K562 (cell line): ENCODE measurements around the gene DIP2C. TPM values are rescaled to one million over a fixed set of nuclear protein-coding genes. Genes with fewer than 3 reads are reported as not detected.

Experiments
- ATAC-seq: fragments of 200-7000 bp; cut with Tn5 transposase; 3 replicates; pipeline ENCODE4 v1.9.1; 2020; ENCODE audit warnings: moderate library complexity
- BruUV-seq: library from RNA; stranded (reverse); fragments of 400-500 nt; replicated peaks from 2 replicates; lab custom pipeline; 2021; lab: Mats Ljungman, UMichigan
- CTCF ChIA-PET: fragments of 300-600 bp; formaldehyde crosslinking; extraction: SDS; loops from one replicate; lab custom pipeline; 2021; ENCODE audit warnings: low intra/inter-chr PET ratio; lab: Yijun Ruan, JAX
- POLR2A ChIA-PET: fragments of 300-600, 350-650 bp; sonication (Branson Sonifier 250); formaldehyde crosslinking; extraction: SDS; loops from one replicate; lab custom pipeline; 2021; ENCODE audit warnings: antibody characterized with exemption, inconsistent platforms; lab: Yijun Ruan, JAX
- DNase-seq, 4 experiments: peaks; one replicate each; pipeline versions ENCODE4 v3.0.0 to v3.0.0-alpha.2; 2011 to 2018; ENCODE audit warnings: low spot score in 3 of 4, mixed read lengths in 3 of 4; ENCODE audit errors: extremely low read depth in 1 of 4
- FAIRE-seq: peaks from 2 replicates; lab custom pipeline; 2011; peaks lifted over from hg19 to GRCh38; lab: Jason Lieb, UNC
- H2AFZ ChIP-seq: 2 replicates; pipeline ENCODE4 v1.6.0; 2011; ENCODE audit warnings: low read depth, low read length, control low read depth, inconsistent platforms
- H3K27ac ChIP-seq: fragments of 200-600 bp; 3 replicates; pipeline ENCODE4 v1.8.0; 2011; ENCODE audit warnings: low read depth, mild to moderate bottlenecking, control low read depth, inconsistent platforms, low read length, moderate library complexity, mixed read lengths; ENCODE audit errors: extremely low read depth
- H3K27me3 ChIP-seq, 2 experiments: fragments of 300-600 bp in 1 of 2; 2 replicates in 1 of 2; 3 replicates in 1 of 2; pipeline versions ENCODE4 v1.6.0 to v1.8.0; 2011; ENCODE audit warnings: inconsistent platforms in 2 of 2, low read length in 2 of 2, mild to moderate bottlenecking in 1 of 2, mixed read lengths in 1 of 2, moderate library complexity in 1 of 2; ENCODE audit not compliant: control insufficient read depth in 2 of 2, insufficient read depth in 2 of 2
- H3K36me3 ChIP-seq: fragments of 300-600 bp; 3 replicates; pipeline ENCODE4 v1.8.0; 2011; ENCODE audit warnings: mild to moderate bottlenecking, low read length, inconsistent platforms; ENCODE audit not compliant: control insufficient read depth, insufficient read depth
- H3K4me1 ChIP-seq, 2 experiments: fragments of 200-600 bp in 1 of 2; replicated peaks in 1 of 2; 2 replicates in 1 of 2; 3 replicates in 1 of 2; pipeline versions ENCODE4 v1.5.1 to v1.8.0; 2011; ENCODE audit warnings: inconsistent platforms in 2 of 2, low read length in 2 of 2, mild to moderate bottlenecking in 1 of 2, mixed read lengths in 1 of 2, moderate library complexity in 1 of 2; ENCODE audit not compliant: control insufficient read depth in 2 of 2, insufficient read depth in 2 of 2
- H3K4me2 ChIP-seq: 2 replicates; pipeline ENCODE4 v1.6.1; 2011; ENCODE audit warnings: low read length, control low read depth, inconsistent platforms, mixed read lengths; ENCODE audit not compliant: insufficient read depth
- H3K4me3 ChIP-seq: fragments of 200-600 bp; sonication (generic), shearing (Covaris generic); 2 replicates; pipeline ENCODE4 v1.5.1; 2016; ENCODE audit warnings: control low read depth, inconsistent platforms
- H3K79me2 ChIP-seq: fragments of 200-600 bp; 3 replicates; pipeline ENCODE4 v1.8.0; 2011; ENCODE audit warnings: low read length, inconsistent platforms; ENCODE audit not compliant: control insufficient read depth, insufficient read depth
- H3K9ac ChIP-seq, 2 experiments: 2 replicates each; pipeline versions ENCODE4 v1.6.0 to v1.6.1; 2011; ENCODE audit warnings: low read depth in 2 of 2, low read length in 2 of 2, control low read depth in 1 of 2, inconsistent platforms in 1 of 2, mild to moderate bottlenecking in 1 of 2, mixed read lengths in 1 of 2; ENCODE audit not compliant: insufficient read depth in 1 of 2
- H3K9me1 ChIP-seq: one replicate; pipeline ENCODE4 v1.6.0; 2011; ENCODE audit warnings: inconsistent platforms, mild to moderate bottlenecking, low read length, moderate library complexity; ENCODE audit not compliant: control insufficient read depth, insufficient read depth
- H3K9me3 ChIP-seq: replicated peaks from 2 replicates; pipeline ENCODE4 v1.5.1; 2011; ENCODE audit warnings: low read depth, low read length, inconsistent platforms; ENCODE audit not compliant: control insufficient read depth, insufficient read depth
- H4K20me1 ChIP-seq: replicated peaks from 2 replicates; pipeline ENCODE4 v1.6.1; 2011; ENCODE audit warnings: low read length, inconsistent platforms, mixed read lengths; ENCODE audit not compliant: control insufficient read depth, insufficient read depth
- ARID1B ChIP-seq: fragments of 450-650 bp; IDR thresholded peaks from 2 replicates; pipeline ENCODE4 v1.6.1; 2016; ENCODE audit warnings: antibody characterized with exemption, mild to moderate bottlenecking, inconsistent platforms
- C11orf30 ChIP-seq: fragments of 450-650 bp; IDR thresholded peaks from 2 replicates; pipeline ENCODE4 v1.6.1; 2016; ENCODE audit warnings: low read depth, mild to moderate bottlenecking
- HEY1 ChIP-seq: fragments of 250-450 bp; sonication (Bioruptor Pico); IDR thresholded peaks from 2 replicates; pipeline ENCODE4 v1.5.0; 2020; ENCODE audit warnings: mild to moderate bottlenecking, moderate library complexity, borderline replicate concordance
- KAT2B ChIP-seq: IDR thresholded peaks from one replicate; pipeline ENCODE4 v1.6.1; 2012; ENCODE audit warnings: low read depth, mild to moderate bottlenecking, control low read depth, inconsistent platforms, low read length, moderate library complexity
- MCM5 ChIP-seq: fragments of 450-650 bp; IDR thresholded peaks from 2 replicates; pipeline ENCODE4 v1.6.1; 2016; ENCODE audit warnings: low read depth
- MXI1 ChIP-seq: IDR thresholded peaks from 2 replicates; pipeline ENCODE4 v1.6.1; 2011; ENCODE audit warnings: low read depth, mild to moderate bottlenecking, improper control_type of control experiment, low read length
- POLR2H ChIP-seq: IDR thresholded peaks from 2 replicates; pipeline ENCODE4 v1.6.1; 2016; ENCODE audit warnings: missing genetic modification characterization, low read depth, mild to moderate bottlenecking, control low read depth, missing compliant biosample characterization, moderate library complexity
- SMARCC2 ChIP-seq: fragments of 450-650 bp; IDR thresholded peaks from 2 replicates; pipeline ENCODE4 v1.6.1; 2017; ENCODE audit warnings: antibody characterized with exemption, moderate library complexity, mild to moderate bottlenecking, low read depth
- TEAD2 ChIP-seq: fragments of 450-650 bp; IDR thresholded peaks from 2 replicates; pipeline ENCODE4 v1.6.1; 2016; ENCODE audit warnings: missing genetic modification characterization, control low read depth, missing compliant biosample characterization
- ZNF12 ChIP-seq: sonication (generic); formaldehyde crosslinking; IDR thresholded peaks from 2 replicates; pipeline ENCODE4 v1.4.0; 2020; ENCODE audit warnings: mild to moderate bottlenecking, missing genetic modification reagents
- WGBS: fragments of 100-300 bp; shearing (Covaris generic); methylation state at CpG from one replicate; pipeline ENCODE4 v1.1.6; 2016; ENCODE audit warnings: low coverage, mixed read lengths; ENCODE audit not compliant: insufficient coverage; ENCODE audit errors: missing lambda C conversion rate; 5-methylcytosine and 5-hydroxymethylcytosine counted together
- in situ Hi-C: fragments of 300-500 bp; cut with MboI; formaldehyde crosslinking; loops from 4 replicates; pipeline ENCODE4 v1.15.0; 2018; ENCODE audit warnings: inconsistent platforms, mixed read lengths
- intact Hi-C: fragments of 100-400 bp; cut with micrococcal nuclease; formaldehyde crosslinking; loops from 2 replicates; pipeline ENCODE4 v1.14.2; 2022
- polyA plus RNA-seq, 8 experiments: library from polyadenylated mRNA; depleted of rRNA in 4 of 8; stranded (reverse) in 5 of 8; unstranded in 3 of 8; fragments of >200 nt; fragmentation: Nextera tagmentation in 2 of 8; fragmentation: Illumina TruSeq in 1 of 8; extraction: Ambion mirVana in 2 of 8; extraction: Trizol in 1 of 8; gene quantifications; 2 replicates each; pipeline versions ENCODE4 v1.2.1 to v1.2.3, GENCODE V29; 2011 to 2014; ENCODE audit warnings: inconsistent platforms in 1 of 8, missing spikeins in 1 of 8
- total RNA-seq, 7 experiments: library from RNA; depleted of rRNA in 6 of 7; stranded (reverse); fragments of >200 nt in 6 of 7; fragmentation: Illumina TruSeq in 2 of 7; extraction: Trizol in 2 of 7; gene quantifications; 2 replicates each; pipeline versions ENCODE4 v1.2.1 to v1.2.3, GENCODE V29; 2011 to 2021; ENCODE audit warnings: low replicate concordance in 1 of 7
- TF ChIP-seq, protein P1 (sequence below): fragments of 450-650 bp; IDR thresholded peaks from 2 replicates; pipeline ENCODE4 v1.6.1; 2018; ENCODE audit not compliant: partially characterized antibody
- TF ChIP-seq, protein P2 (sequence below): sonication (generic); IDR thresholded peaks from 2 replicates; pipeline ENCODE4 v1.6.1; 2016
- TF ChIP-seq, protein P3 (sequence below), 3 experiments: fragments of 200-800 bp in 1 of 3; sonication (Bioruptor generic) in 1 of 3; sonication (generic) in 1 of 3; formaldehyde crosslinking in 1 of 3; IDR thresholded peaks; 2 replicates each; pipeline versions ENCODE4 v1.6.1 to v1.8.0; 2016 to 2022; ENCODE audit warnings: mild to moderate bottlenecking in 2 of 3, missing compliant biosample characterization in 2 of 3, missing genetic modification characterization in 2 of 3, missing genetic modification reagents in 1 of 3

The DIP2C gene
- total and polyA plus RNA-seq, 9 of the 15 experiments (the other 6 are each of a cell fraction or from before 2014, with no cell fraction given), result 0.01 TPM; not detected in 8

DNA sequence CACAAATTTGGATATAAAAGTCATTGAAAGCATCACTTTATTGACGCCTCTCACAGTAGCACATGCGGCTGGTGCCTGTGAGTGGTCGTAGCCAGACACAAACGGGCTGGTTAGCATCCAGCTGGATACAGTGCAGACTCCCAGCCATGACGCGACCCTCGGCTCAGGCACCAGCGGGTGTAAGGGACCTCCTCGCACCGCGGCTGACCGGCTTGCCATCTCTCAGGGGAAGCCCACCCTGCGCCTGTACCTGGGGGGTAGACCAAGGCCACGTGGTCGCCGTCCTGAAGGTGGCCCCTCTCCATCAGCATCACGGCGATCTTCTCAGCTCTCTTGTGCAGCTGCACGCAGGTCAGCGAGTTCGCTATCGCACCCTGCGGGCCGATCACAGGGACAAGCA, 340.4 kb downstream of the DIP2C start:
- no peaks in the 10 kb centered on the region for H3K9me1 ChIP-seq
- POLR2A ChIA-PET, result no interaction called here
- no peaks in the 10 kb centered on the region for H3K9me3 ChIP-seq
- H3K4me2 ChIP-seq, result no peak overlapping the region
- H3K36me3 ChIP-seq, result no peaks in the 10 kb centered on the region
- CTCF ChIA-PET, result no interaction called here
- intact Hi-C loops (no loop called here), in situ Hi-C loops (no loop called here)
- 0 out of 2 replicates have a peak, but pooled peaks cover 3% of the 10 kb centered on the region for H4K20me1 ChIP-seq
- no peaks in the 10 kb centered on the region for H3K79me2 ChIP-seq
- peaks cover 0 to 3% of the 10 kb centered on the region in 2 experiments; a peak in 1 of 5 replicates for H3K4me1 ChIP-seq
- H3K27ac ChIP-seq, result no peak overlapping the region
- no peak overlapping the region for H3K9ac ChIP-seq
- ATAC-seq (no peak), FAIRE-seq (no peak), DNase-seq (no peak)
- no peak overlapping the region for H3K4me3 ChIP-seq
- peaks cover 21 to 60% of the 10 kb centered on the region in 2 experiments for H3K27me3 ChIP-seq
- no peak overlapping the region for H2AFZ ChIP-seq
- no TSS peak for BruUV-seq
- 1% methylated on average over 24 of the region's 24 CpGs for WGBS
- TF ChIP-seq, protein P1, sequence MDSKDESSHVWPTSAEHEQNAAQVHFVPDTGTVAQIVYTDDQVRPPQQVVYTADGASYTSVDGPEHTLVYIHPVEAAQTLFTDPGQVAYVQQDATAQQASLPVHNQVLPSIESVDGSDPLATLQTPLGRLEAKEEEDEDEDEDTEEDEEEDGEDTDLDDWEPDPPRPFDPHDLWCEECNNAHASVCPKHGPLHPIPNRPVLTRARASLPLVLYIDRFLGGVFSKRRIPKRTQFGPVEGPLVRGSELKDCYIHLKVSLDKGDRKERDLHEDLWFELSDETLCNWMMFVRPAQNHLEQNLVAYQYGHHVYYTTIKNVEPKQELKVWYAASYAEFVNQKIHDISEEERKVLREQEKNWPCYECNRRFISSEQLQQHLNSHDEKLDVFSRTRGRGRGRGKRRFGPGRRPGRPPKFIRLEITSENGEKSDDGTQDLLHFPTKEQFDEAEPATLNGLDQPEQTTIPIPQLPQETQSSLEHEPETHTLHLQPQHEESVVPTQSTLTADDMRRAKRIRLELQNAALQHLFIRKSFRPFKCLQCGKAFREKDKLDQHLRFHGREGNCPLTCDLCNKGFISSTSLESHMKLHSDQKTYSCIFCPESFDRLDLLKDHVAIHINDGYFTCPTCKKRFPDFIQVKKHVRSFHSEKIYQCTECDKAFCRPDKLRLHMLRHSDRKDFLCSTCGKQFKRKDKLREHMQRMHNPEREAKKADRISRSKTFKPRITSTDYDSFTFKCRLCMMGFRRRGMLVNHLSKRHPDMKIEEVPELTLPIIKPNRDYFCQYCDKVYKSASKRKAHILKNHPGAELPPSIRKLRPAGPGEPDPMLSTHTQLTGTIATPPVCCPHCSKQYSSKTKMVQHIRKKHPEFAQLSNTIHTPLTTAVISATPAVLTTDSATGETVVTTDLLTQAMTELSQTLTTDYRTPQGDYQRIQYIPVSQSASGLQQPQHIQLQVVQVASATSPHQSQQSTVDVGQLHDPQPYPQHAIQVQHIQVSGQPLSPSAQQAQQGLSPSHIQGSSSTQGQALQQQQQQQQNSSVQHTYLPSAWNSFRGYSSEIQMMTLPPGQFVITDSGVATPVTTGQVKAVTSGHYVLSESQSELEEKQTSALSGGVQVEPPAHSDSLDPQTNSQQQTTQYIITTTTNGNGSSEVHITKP, result no peak
- TF ChIP-seq C11orf30 (no peak), MCM5 (no peak), ARID1B (no peak), SMARCC2 (no peak), TEAD2 (tag) (no peak), ZNF12 (CRISPR knock-in tag) (no peak), KAT2B (no peak), POLR2H (tag) (no peak), MXI1 (no peak), HEY1 (CRISPR knock-in tag) (no peak)
- TF ChIP-seq, protein P2, sequence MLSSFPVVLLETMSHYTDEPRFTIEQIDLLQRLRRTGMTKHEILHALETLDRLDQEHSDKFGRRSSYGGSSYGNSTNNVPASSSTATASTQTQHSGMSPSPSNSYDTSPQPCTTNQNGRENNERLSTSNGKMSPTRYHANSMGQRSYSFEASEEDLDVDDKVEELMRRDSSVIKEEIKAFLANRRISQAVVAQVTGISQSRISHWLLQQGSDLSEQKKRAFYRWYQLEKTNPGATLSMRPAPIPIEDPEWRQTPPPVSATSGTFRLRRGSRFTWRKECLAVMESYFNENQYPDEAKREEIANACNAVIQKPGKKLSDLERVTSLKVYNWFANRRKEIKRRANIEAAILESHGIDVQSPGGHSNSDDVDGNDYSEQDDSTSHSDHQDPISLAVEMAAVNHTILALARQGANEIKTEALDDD, result no peak
- TF ChIP-seq, protein P3, sequence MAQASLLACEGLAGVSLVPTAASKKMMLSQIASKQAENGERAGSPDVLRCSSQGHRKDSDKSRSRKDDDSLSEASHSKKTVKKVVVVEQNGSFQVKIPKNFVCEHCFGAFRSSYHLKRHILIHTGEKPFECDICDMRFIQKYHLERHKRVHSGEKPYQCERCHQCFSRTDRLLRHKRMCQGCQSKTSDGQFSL (CRISPR knock-in tag; IDR thresholded peaks at IDR 0.05), result no peak
- TF ChIP-seq, protein P3 (tag; IDR thresholded peaks at IDR 0.05), result no peak
